HG02943 (cell line): Measurements from ENCODE around the gene GRID1.

Experiments
- ATAC-seq: cut with Tn5 transposase; IDR thresholded peaks from one replicate; pipeline ENCODE4 v1.9.1; 2021; ENCODE audit warnings: mild to moderate bottlenecking, low read depth, moderate library complexity; ENCODE audit not compliant: unreplicated experiment

The GRID1 gene

GRCh38 chr10:85624511-85624910, 742.1 kb downstream of the GRID1 start:
- ATAC-seq: no peak

DNA sequence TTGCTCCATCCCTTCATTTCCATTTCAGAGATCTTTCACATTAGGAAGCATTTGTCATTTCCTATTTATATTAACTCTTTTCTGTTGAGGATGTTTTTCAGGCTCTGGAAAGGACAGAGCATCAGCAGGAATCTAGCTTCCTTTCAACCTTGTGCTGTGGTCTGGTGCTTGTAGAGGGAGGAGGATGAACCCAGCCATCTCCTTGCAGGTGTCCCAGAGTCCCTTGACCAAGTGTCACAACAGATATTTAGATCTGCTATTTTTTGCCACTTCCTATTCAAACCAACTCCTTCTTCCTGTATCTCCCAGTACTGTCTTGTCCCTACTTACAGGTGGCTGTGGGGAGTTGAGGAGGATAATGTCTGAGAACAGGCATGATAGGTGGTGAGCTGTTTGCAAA, 742.8 kb downstream of the GRID1 start:
- no peak for ATAC-seq

GRCh38 chr10:85623342-85623741, 743.3 kb downstream of the GRID1 start:
- ATAC-seq: no peak

DNA sequence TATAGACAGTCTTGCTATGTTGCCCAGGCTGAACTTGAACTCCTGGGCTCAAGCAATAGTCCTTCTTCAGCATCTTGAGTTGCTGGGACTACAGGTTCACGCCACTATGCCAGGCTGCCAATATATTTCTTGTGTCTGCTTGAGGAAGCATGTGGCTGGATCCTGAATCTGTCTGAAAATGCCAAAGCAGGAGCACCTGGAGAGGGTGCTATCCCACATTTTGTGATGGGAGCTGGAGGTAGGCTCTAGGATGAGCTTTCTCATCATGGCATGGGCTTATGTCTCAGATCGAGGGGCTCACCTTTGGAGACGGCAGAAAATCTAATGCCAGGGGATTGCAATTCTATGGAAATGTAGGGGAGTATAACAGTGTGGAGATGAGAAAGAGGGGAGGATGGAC, 744.2 kb downstream of the GRID1 start:
- ATAC-seq: no peak

DNA sequence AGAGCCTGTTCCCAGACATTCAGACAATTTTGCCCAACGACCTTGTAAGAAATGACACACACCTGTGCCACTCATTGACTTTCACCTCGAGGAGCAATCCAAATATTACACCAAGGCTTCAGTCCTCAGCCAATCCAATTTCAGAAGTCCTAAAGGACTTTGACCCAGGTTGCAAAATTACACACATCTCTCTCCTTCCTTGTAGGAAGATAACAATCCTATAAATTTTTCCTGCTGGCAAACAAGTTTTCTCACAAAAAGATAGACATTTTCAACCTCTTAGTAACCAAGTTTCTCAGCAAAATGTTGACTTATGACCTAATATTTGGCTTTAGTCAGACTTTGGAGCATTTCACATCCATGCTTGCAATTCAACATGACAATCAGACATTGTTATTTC, 745.0 kb downstream of the GRID1 start:
- no peak for ATAC-seq

DNA sequence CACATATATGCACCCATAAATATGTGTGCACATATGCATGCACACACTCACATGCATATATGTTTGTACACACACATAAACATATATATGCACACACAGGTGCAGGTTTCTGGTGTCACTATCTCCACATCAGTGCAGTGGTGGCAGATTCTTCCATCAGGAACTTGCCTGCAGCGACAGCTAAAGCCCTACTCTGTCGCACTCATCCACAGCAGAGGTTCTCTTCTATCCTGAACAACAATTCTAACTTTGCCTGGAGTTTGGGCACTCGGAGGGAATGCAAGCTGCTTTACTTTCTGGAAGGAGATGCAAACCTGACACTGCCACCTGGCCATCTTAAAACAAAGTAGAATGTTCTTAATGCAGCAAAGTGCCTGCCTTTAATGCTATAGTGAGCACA, 745.8 kb downstream of the GRID1 start:
- no peak for ATAC-seq

DNA sequence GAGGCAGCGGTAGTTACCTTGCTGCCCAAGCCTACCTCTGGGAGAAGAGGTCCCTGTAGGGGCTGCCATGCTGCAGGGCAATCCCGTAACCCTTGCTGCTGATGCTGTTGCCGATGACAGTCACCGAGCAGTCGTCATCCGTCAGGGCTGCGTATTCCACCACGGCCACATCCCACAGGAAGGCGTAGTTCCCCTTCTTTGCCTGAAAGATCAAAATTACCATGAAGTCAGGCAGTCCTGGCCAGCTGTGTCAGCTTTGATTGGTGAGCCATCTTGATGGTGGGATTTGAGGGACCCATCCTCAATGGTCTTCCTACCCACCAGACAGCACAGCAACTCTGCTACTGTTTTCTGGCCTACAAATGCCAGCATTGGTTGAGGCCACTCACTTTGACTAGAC, 746.8 kb downstream of the GRID1 start:
- no peak for ATAC-seq

- ATAC-seq: no peak
Measured at GRCh38 chr10:85618841-85619240, 747.8 kb downstream of the GRID1 start.

GRCh38 chr10:85617751-85618546, 748.6 kb downstream of the GRID1 start:
- ATAC-seq: no peak

DNA sequence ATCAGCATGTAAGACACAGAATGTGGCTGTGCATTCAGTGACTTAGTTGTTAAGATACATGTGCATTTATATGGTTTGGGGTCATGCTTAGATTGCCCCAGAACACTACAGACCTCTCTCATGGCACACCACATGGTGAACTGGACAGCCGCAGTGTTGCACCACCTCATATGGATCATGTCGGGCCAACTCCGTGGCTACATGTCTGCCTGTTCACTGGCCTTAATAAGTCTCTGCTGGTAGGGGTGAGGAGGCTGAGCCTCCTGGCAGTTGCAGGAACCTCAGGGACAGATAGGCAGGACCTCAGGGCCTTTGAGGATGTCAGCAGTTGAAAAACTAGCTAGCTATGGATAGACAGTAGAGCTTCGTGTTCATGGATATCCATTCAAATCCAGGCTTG, 751.0 kb downstream of the GRID1 start:
- no peak for ATAC-seq

DNA sequence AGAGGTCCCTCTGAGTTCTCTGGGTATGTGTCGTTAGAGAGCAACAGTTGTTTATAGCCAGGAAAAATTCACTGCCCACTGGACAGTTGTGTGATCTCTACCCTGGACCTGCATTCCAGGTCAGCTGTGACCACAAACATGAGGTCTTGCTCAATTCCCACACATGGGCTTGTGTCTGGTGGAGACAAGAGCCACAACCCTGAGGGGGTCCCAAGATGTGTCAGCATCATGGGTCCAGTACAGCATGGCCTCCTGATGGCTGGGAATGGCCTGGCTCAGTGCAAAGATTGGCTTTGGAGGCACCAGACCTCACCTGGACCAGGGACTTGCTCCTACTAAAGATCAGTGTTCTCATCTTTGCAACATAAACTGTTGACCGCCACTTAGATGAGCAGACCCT, 751.6 kb downstream of the GRID1 start:
- no peak for ATAC-seq

DNA sequence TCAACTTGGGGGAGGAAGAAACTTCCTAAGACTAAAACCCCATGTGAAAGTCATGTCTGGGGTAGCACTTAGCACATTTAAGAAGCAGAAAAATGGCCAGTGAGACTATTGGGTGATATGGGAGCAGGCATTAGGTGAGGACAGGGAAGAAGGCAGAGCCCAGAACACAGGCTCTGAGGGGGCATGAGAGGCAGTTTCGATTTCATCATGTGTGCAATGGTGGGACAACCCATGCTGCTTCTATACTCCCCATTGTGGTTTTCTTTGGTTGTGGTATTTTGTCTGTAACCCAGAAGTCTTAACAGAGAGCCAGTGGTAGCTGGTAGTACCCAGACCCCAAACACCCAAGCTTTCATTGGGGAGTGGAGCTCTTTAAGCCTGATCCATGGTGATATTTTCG, 752.0 kb downstream of the GRID1 start:
- ATAC-seq: no peak

DNA sequence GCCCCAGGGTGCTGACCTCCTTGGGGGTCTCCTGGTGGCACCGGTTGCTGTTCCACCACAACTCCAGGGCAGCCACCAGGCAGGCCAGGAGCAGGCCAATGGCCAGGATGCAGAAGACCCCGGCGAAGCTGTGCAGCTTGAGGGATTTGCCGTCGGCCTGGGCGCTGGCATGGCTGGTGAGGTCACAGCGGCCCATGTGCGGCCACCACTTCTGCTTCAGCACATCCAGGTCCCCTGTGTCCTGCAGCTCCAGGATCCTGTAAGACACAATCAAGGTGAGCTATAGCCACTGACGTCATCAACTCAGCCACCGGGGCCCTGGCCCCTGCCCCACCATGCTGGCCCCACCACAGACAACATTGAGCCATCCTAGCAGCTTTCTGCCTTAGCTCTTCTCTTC, 753.2 kb downstream of the GRID1 start:
- no peak for ATAC-seq

- ATAC-seq: peak; percentile 51
Measured at GRCh38 chr10:85612833-85613232, 753.8 kb downstream of the GRID1 start.

- peak; percentile 90 for ATAC-seq
Measured at GRCh38 chr10:85612378-85612775, 754.2 kb downstream of the GRID1 start.

DNA sequence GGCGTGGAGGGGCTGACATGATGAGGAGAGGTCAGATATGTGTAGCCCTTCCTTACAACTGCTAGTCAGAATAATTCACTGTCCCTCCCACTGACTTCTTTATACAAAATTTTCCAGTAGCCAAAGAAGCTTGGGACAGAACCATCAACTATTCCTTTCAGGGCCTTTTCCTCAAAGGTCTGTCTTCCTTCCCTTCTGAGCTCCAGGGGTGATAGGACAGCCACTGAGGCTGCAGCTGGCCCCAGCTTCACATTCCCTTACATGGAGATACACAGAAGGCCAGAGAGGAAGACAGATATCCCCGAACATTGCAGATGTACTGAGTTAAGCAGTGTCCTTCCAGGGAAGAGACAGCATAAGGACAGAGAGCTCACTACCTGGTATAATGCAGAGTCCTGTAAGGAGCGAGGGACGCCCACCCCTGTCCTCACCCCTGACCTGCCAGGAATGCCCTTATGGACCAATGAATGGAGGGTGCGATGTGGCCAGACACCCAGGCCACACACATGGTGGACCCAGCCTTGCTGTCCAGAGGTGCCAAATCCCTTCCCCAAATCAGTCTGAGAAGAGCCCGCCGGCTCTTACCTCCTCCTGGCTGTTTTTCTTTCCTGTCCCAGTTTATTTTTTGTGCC, 754.7 kb downstream of the GRID1 start:
- no peak for ATAC-seq

- ATAC-seq: no peak
Measured at GRCh38 chr10:85611093-85611740, 755.4 kb downstream of the GRID1 start.

- no peak for ATAC-seq
Measured at GRCh38 chr10:85610381-85611092, 756.1 kb downstream of the GRID1 start.

- ATAC-seq: no peak
Measured at GRCh38 chr10:85609509-85609908, 757.1 kb downstream of the GRID1 start.

- no peak for ATAC-seq
Measured at GRCh38 chr10:85608706-85609105, 757.9 kb downstream of the GRID1 start.

GRCh38 chr10:85607043-85607695, 759.4 kb downstream of the GRID1 start:
- ATAC-seq: no peak
